GM18951 (cell line): ENCODE measurements around the gene RSPO1.

Source experiments
- POLR2A ChIP-seq: IDR thresholded peaks from 4 replicates; pipeline ENCODE4 v1.6.1; 2011; ENCODE audit warnings: mild to moderate bottlenecking; ENCODE audit not compliant: insufficient read length, insufficient read depth; ENCODE audit errors: extremely low read depth
- in situ Hi-C: fragments of 300-500 bp; cut with MboI; formaldehyde crosslinking; loops from one replicate; pipeline ENCODE4 v1.12.0; 2022; ENCODE audit warnings: low sequenced_read_pairs, mixed read lengths, inconsistent platforms; ENCODE audit not compliant: unreplicated experiment

Gene RSPO1

DNA sequence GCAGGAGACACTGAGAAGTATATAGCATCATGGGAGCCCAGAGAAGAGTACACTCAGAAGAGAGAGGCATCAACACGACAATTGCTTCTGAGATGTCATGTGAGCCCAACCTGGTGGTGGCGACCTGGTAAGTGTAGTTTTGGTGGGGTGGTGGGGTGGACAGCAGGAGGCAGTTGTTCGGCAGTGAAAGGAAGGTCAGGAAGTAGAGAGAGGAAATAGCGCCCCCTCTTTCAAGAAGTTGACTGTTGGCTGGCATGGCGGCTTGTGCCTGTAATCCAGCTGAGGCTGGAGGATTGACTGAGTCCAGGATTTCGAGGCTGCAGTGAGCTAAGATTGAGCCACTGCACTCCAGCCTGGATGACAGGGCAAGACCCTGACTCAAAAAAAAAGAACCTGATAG, 12.6 kb downstream of the RSPO1 start:
- no peak for TF ChIP-seq POLR2A
- in situ Hi-C loops = no loop called here

- TF ChIP-seq POLR2A = no peak
- in situ Hi-C loops = no loop called here
These were observed 13.3 kb downstream of the RSPO1 start for GRCh38 chr1:37621326-37621870.

GRCh38 chr1:37620707-37621106, 14.0 kb downstream of the RSPO1 start:
- in situ Hi-C loops = no loop called here
- no peak for TF ChIP-seq POLR2A

DNA sequence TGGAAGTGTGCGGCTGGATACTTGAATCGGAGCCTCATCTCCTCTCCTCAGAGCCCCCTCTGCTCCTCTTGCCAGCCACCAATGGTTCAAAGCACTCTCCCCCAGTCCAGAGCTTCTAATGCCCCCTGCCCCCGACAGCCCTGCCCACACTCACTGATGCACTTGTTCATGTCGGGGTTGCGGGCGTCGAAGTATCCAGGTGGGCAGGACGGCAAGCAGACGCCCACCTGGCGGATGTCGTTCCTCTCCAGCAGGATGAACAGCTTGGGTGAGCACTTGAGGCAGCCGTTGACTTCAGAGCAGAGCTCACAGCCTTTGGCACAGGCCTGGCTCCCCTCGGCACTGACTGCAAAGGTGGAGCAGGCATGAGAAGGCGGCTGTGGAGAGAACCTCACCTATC, 18.4 kb downstream of the RSPO1 start:
- in situ Hi-C loops = no loop called here
- no peak for TF ChIP-seq POLR2A

- in situ Hi-C loops = no loop called here
- TF ChIP-seq POLR2A = no peak
These were observed 20.6 kb downstream of the RSPO1 start for GRCh38 chr1:37614105-37614504.

GRCh38 chr1:37612186-37612585, 22.5 kb downstream of the RSPO1 start:
- TF ChIP-seq POLR2A = no peak
- in situ Hi-C loops = no loop called here

GRCh38 chr1:37609994-37610393, 24.7 kb downstream of the RSPO1 start:
- no peak for TF ChIP-seq POLR2A
- in situ Hi-C loops = loop anchor here (5.0 kb wide), 1 partner anchor 62 kb away; no protein-coding TSS in a partner anchor

GRCh38 chr1:37609002-37609401, 25.7 kb downstream of the RSPO1 start:
- no peak for TF ChIP-seq POLR2A
- in situ Hi-C loops = loop anchor here (5.0 kb wide), 1 partner anchor 63 kb away; no protein-coding TSS in a partner anchor

DNA sequence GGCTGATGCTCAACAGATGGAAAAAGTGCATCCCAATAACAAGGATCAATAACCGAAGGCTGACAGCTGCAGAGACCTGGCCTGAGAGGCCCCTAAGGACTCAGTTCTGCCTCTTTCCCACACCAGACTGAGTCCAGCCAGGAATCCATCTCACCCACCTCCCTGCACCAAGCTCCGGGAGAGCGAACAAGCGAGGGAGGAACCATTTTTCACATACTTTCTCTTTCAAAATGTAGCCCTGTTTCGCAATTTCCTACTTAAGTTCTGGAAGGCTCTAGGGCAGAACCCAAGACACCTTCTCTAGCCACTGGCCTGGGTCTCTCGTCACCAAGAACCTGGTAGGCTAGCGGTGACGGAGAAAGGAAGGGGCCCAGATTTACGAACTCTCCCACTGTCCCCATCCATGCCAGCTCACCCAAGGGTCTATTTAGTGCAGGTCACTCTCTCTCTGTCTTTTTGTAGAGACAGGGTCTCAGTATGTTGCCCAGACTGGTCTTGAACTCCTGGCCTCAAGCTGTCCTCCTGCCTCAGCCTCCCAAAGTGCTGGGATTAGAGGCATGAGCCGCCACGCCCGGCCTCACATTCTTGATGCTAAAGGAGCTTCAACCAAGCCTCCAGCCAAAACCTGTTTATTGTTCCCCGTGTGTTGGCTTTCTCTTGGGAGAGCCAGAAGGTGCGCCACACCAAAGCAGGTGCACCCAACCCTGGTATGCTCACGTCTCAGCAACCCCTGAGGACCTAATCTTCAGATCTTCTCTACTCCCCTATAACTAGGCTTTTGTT, 28.0 kb downstream of the RSPO1 start:
- TF ChIP-seq POLR2A = no peak
- in situ Hi-C loops = loop anchor here (5.0 kb wide), 1 partner anchor 66 kb away; no protein-coding TSS in a partner anchor

- no peak for TF ChIP-seq POLR2A
- in situ Hi-C loops = loop anchor here (5.0 kb wide), 1 partner anchor 66 kb away; no protein-coding TSS in a partner anchor
These were observed 28.8 kb downstream of the RSPO1 start for GRCh38 chr1:37605806-37606474.

GRCh38 chr1:37605061-37605650, 29.5 kb downstream of the RSPO1 start:
- in situ Hi-C loops = loop anchor here (5.0 kb wide), 1 partner anchor 67 kb away; no protein-coding TSS in a partner anchor
- TF ChIP-seq POLR2A = no peak

DNA sequence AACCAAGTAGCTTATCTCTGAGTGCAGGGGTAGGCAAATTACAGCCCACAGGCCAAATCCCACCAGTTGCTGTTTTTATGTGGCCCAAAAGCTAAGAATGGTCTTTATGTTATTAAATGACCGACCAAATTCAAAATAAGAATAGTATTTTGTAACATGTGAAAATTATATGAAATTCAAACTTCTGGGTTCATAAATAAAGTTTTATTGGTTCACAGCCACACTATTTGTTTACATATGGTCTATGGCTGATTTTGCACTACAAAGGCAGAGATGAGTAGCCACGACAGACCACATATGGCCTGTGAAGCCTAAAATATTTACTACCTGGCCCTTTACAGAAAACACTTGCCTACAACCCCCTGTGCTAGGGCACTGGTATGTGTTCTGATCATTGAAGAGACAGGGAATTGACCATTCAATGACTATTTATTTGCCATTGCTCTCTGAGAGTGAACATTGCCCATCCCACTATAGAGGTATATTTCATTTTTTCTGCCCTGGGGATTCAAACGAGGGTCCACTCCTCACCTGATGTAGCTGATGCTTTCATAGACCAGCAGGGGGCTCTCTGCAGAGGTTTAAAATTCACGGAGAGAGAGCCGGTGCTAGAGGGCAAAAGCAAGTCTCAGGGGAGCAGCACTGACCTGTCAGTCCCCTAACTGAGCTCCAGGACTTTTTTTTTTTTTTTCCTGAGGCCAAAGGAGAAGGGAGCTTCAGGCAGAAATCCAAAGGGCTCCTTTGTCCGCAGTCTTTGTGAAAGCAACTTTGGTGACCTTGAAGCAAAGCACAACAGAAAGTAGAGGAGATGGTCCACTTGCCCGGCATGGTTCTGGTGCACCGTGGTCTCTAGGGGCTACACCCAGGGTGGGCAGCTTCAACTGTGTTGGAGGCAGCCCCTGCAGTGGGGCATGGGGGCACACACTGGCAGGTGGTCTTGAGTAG, 31.7 kb downstream of the RSPO1 start:
- no peak for TF ChIP-seq POLR2A
- in situ Hi-C loops = no loop called here
